Neural cell (in vitro differentiated cells): ENCODE measurements around the gene INTU.

Experiments used
- RAD21 ChIP-seq: fragments of 450-650 bp; conservative IDR thresholded peaks from 2 replicates; pipeline ENCODE4 v1.6.1; 2014; ENCODE audit warnings: antibody characterized with exemption, mild to moderate bottlenecking, moderate library complexity
- TF ChIP-seq, protein P1 (sequence below): fragments of 450-650 bp; IDR thresholded peaks from 2 replicates; pipeline ENCODE4 v1.5.1; 2014; ENCODE audit warnings: antibody characterized with exemption, mild to moderate bottlenecking, moderate library complexity; ENCODE audit not compliant: poor library complexity, severe bottlenecking
- TF ChIP-seq, protein P2 (sequence below): IDR thresholded peaks from 2 replicates; pipeline ENCODE4 v1.6.1; 2012; ENCODE audit warnings: borderline replicate concordance

DNA sequence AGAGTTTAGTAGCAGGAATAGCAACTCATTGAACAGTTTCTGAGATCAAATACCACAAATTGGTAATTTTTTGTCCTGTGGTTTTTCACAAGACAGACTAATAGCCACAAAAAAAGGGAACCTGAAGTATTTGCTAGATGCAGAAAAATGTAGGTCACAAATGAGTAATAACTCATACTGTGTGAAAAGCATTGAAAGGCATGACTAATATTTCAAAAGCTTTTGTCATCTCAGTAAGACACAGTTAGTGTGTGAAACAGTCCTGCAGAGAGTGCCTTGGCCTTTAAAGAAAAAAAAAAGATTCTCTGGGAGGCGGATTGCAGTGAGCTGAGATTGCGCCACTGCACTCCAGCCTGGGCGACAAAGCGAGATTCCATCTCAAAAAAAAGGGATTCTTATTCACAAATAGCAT is 66.0 kb downstream of the INTU start:
- TF ChIP-seq, protein P1, sequence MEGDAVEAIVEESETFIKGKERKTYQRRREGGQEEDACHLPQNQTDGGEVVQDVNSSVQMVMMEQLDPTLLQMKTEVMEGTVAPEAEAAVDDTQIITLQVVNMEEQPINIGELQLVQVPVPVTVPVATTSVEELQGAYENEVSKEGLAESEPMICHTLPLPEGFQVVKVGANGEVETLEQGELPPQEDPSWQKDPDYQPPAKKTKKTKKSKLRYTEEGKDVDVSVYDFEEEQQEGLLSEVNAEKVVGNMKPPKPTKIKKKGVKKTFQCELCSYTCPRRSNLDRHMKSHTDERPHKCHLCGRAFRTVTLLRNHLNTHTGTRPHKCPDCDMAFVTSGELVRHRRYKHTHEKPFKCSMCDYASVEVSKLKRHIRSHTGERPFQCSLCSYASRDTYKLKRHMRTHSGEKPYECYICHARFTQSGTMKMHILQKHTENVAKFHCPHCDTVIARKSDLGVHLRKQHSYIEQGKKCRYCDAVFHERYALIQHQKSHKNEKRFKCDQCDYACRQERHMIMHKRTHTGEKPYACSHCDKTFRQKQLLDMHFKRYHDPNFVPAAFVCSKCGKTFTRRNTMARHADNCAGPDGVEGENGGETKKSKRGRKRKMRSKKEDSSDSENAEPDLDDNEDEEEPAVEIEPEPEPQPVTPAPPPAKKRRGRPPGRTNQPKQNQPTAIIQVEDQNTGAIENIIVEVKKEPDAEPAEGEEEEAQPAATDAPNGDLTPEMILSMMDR: no peak
- TF ChIP-seq RAD21: no peak
- TF ChIP-seq, protein P2, sequence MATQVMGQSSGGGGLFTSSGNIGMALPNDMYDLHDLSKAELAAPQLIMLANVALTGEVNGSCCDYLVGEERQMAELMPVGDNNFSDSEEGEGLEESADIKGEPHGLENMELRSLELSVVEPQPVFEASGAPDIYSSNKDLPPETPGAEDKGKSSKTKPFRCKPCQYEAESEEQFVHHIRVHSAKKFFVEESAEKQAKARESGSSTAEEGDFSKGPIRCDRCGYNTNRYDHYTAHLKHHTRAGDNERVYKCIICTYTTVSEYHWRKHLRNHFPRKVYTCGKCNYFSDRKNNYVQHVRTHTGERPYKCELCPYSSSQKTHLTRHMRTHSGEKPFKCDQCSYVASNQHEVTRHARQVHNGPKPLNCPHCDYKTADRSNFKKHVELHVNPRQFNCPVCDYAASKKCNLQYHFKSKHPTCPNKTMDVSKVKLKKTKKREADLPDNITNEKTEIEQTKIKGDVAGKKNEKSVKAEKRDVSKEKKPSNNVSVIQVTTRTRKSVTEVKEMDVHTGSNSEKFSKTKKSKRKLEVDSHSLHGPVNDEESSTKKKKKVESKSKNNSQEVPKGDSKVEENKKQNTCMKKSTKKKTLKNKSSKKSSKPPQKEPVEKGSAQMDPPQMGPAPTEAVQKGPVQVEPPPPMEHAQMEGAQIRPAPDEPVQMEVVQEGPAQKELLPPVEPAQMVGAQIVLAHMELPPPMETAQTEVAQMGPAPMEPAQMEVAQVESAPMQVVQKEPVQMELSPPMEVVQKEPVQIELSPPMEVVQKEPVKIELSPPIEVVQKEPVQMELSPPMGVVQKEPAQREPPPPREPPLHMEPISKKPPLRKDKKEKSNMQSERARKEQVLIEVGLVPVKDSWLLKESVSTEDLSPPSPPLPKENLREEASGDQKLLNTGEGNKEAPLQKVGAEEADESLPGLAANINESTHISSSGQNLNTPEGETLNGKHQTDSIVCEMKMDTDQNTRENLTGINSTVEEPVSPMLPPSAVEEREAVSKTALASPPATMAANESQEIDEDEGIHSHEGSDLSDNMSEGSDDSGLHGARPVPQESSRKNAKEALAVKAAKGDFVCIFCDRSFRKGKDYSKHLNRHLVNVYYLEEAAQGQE: no peak
